ENCODE measurements around the gene NUP133. TPM values are rescaled to one million over a fixed set of nuclear protein-coding genes. Genes with fewer than 3 reads are reported as not detected.

NUP133 gene
- total and polyA plus RNA-seq, 2 of the 4 experiments (the other 2 are of a cell fraction): 13.4 to 30.5 TPM

DNA sequence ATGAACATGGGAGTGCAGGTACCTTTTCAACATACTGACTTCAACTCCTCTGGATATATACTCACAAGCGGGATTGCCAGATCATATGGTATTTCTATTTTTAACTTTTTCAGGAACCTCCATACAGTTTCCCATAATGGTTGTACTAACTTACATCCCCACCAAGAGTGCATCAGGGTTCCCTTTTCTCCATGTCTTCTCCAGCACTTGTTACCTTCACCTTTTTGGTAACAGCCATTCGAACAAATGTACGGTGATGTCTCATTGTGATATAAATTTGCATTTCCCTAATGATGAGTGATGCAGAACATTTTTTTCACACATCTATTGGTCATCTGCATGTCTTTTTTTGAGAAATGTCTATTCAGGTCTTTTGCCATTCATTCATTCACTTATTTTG, 48.3 kb downstream of the NUP133 start:
- Histone ChIP-seq H2BK20ac (ENCODE audit: low read depth, low read length) (no peak overlapping the region), H3K4ac (ENCODE audit: low read depth, low read length) (no peak overlapping the region), H3K9me1 (ENCODE audit: insufficient read depth, low read length) (no peaks in the 10 kb centered on the region), H3K9me3 (ENCODE audit: control insufficient read depth, insufficient read depth, low read length) (no peaks in the 10 kb centered on the region), H3K18ac (ENCODE audit: low read depth, low read length) (no peak overlapping the region), H3K4me3 (ENCODE audit: insufficient read depth, low read depth, low read length) (no peak overlapping the region), H3K4me2 (ENCODE audit: low read depth, low read length) (no peak overlapping the region), H2AFZ (replicated peaks; ENCODE audit: low read length, poor library complexity) (no peak overlapping the region), H2BK120ac (ENCODE audit: low read depth, low read length) (no peak overlapping the region), H3K56ac (ENCODE audit: extremely low read depth, insufficient read depth, low read length) (no peak overlapping the region), H3K23ac (ENCODE audit: low read depth, low read length) (no peak overlapping the region), H4K20me1 (ENCODE audit: insufficient read depth, low read length) (no peaks in the 10 kb centered on the region), H3K9ac (ENCODE audit: low read depth, low read length) (no peak overlapping the region), H3K4me1 (ENCODE audit: control insufficient read depth, insufficient read depth, low read length) (no peaks in the 10 kb centered on the region), H3K36me3 (ENCODE audit: control insufficient read depth, insufficient read depth, low read length) (peaks cover 28% of the 10 kb centered on the region), H3K27me3 (ENCODE audit: control insufficient read depth, insufficient read depth, low read length) (no peaks in the 10 kb centered on the region), H2BK5ac (ENCODE audit: low read depth, low read length, poor library complexity, severe bottlenecking) (no peak overlapping the region), H3K14ac (replicated peaks; ENCODE audit: low read depth, low read length) (no peak overlapping the region), H3K79me1 (ENCODE audit: low read depth in 1 of 2, low read length in 2 of 2) (no peaks in the 10 kb centered on the region), H3K27ac (ENCODE audit: insufficient read depth, low read length) (no peak overlapping the region), H4K5ac (ENCODE audit: low read depth, low read length) (no peak overlapping the region), H4K8ac (ENCODE audit: low read depth in 2 of 2, low read length in 2 of 2) (no peak overlapping the region), H2AK5ac (ENCODE audit: low read depth, low read length) (no peak overlapping the region), H4K91ac (ENCODE audit: insufficient read depth, low read depth, low read length) (no peak overlapping the region), H2BK15ac (ENCODE audit: low read depth, low read length) (no peak overlapping the region), H2AK9ac (replicated peaks; ENCODE audit: low read depth, low read length, poor library complexity) (no peak overlapping the region)
- no TSS peak for BruUV-seq (replicated peaks)
- intact Hi-C loops (cut with micrococcal nuclease) (no loop called here), dilution Hi-C loops (cut with HindIII; ENCODE audit: low sequenced_read_pairs, unreplicated experiment) (no loop called here), in situ Hi-C loops (cut with MboI; ENCODE audit: low sequenced_read_pairs) (no loop called here)
- no CpG with 5 or more reads among the region's 3 CpGs for WGBS, 2 experiments (ENCODE audit: extremely low coverage in 2 of 2, insufficient read length in 1 of 2)
- ChIA-PET CTCF (interaction anchor here (1.0 kb wide), 1 partner anchor 52 kb away, joined by 3 read pairs; no protein-coding TSS in a partner anchor), POLR2A (ENCODE audit: unreplicated experiment) (no interaction called here)
- TF ChIP-seq RAD21 (IDR thresholded peaks at IDR 0.05; ENCODE audit: low read length) (no peak), MXI1 (IDR thresholded peaks at IDR 0.05; ENCODE audit: borderline replicate concordance, low read depth, low read length) (no peak), FOS (IDR thresholded peaks at IDR 0.05; ENCODE audit: low read depth, low read length) (no peak), NFE2L2 (IDR thresholded peaks at IDR 0.05; ENCODE audit: low read depth, low read length) (no peak), CHD1 (IDR thresholded peaks at IDR 0.05; ENCODE audit: low read depth, low read length) (no peak), SMC3 (IDR thresholded peaks at IDR 0.05; ENCODE audit: low read depth, low read length) (no peak), BHLHE40 (IDR thresholded peaks at IDR 0.05; ENCODE audit: low read depth, low read length) (no peak), CEBPB (IDR thresholded peaks at IDR 0.05; ENCODE audit: low read depth, low read length) (no peak), RFX5 (IDR thresholded peaks at IDR 0.05; ENCODE audit: low read depth, low read length) (no peak), RCOR1 (IDR thresholded peaks at IDR 0.05; ENCODE audit: insufficient replicate concordance, low read length) (no peak), POLR2A (IDR thresholded peaks at IDR 0.05; ENCODE audit: low read depth, low read length) (no peak)
- TF ChIP-seq, protein P1, sequence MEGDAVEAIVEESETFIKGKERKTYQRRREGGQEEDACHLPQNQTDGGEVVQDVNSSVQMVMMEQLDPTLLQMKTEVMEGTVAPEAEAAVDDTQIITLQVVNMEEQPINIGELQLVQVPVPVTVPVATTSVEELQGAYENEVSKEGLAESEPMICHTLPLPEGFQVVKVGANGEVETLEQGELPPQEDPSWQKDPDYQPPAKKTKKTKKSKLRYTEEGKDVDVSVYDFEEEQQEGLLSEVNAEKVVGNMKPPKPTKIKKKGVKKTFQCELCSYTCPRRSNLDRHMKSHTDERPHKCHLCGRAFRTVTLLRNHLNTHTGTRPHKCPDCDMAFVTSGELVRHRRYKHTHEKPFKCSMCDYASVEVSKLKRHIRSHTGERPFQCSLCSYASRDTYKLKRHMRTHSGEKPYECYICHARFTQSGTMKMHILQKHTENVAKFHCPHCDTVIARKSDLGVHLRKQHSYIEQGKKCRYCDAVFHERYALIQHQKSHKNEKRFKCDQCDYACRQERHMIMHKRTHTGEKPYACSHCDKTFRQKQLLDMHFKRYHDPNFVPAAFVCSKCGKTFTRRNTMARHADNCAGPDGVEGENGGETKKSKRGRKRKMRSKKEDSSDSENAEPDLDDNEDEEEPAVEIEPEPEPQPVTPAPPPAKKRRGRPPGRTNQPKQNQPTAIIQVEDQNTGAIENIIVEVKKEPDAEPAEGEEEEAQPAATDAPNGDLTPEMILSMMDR (conservative IDR thresholded peaks at IDR 0.05; ENCODE audit: low read depth, low read length): no peak
- TF ChIP-seq, protein P2, sequence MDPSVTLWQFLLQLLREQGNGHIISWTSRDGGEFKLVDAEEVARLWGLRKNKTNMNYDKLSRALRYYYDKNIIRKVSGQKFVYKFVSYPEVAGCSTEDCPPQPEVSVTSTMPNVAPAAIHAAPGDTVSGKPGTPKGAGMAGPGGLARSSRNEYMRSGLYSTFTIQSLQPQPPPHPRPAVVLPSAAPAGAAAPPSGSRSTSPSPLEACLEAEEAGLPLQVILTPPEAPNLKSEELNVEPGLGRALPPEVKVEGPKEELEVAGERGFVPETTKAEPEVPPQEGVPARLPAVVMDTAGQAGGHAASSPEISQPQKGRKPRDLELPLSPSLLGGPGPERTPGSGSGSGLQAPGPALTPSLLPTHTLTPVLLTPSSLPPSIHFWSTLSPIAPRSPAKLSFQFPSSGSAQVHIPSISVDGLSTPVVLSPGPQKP (IDR thresholded peaks at IDR 0.05; ENCODE audit: borderline replicate concordance, low read depth, low read length): no peak
- DNase-seq (no peak), ATAC-seq (ENCODE audit: low read depth) (no peak)
